ENCODE results near the gene ANK2.

Gene ANK2

GRCh38 chr4:113389160-113389559 lies 339.7 kb downstream of the ANK2 start:
- DNase-seq (ENCODE audit: low read depth in 1 of 2, low spot score in 1 of 2): no peak

GRCh38 chr4:113390850-113391249 lies 341.4 kb downstream of the ANK2 start:
- no peak for DNase-seq (ENCODE audit: low read depth in 1 of 2, low spot score in 1 of 2)

- no peak for DNase-seq (ENCODE audit: low read depth in 1 of 2, low spot score in 1 of 2)
These were observed 344.8 kb downstream of the ANK2 start for GRCh38 chr4:113394108-113394729.

- peak in 1 of 2 donors; percentile 12 for DNase-seq (ENCODE audit: low read depth in 1 of 2, low spot score in 1 of 2)
These were observed 345.5 kb downstream of the ANK2 start for GRCh38 chr4:113394730-113395530.

GRCh38 chr4:113397114-113397701 lies 347.8 kb downstream of the ANK2 start:
- DNase-seq (ENCODE audit: low read depth in 1 of 2, low spot score in 1 of 2): no peak

GRCh38 chr4:113398441-113399143 lies 349.1 kb downstream of the ANK2 start:
- no peak for DNase-seq (ENCODE audit: low read depth in 1 of 2, low spot score in 1 of 2)

- no peak for DNase-seq (ENCODE audit: low read depth in 1 of 2, low spot score in 1 of 2)
These were observed 354.7 kb downstream of the ANK2 start for GRCh38 chr4:113404167-113404571.

- no peak for DNase-seq (ENCODE audit: low read depth in 1 of 2, low spot score in 1 of 2)
These were observed 355.4 kb downstream of the ANK2 start for GRCh38 chr4:113404841-113405240.

- no peak for DNase-seq (ENCODE audit: low read depth in 1 of 2, low spot score in 1 of 2)
These were observed 356.6 kb downstream of the ANK2 start for GRCh38 chr4:113405874-113406722.

- no peak for DNase-seq (ENCODE audit: low read depth in 1 of 2, low spot score in 1 of 2)
These were observed 357.2 kb downstream of the ANK2 start for GRCh38 chr4:113406723-113407016.

- DNase-seq (ENCODE audit: low read depth in 1 of 2, low spot score in 1 of 2): no peak
These were observed 358.0 kb downstream of the ANK2 start for GRCh38 chr4:113407409-113407808.

GRCh38 chr4:113409181-113409580 lies 359.7 kb downstream of the ANK2 start:
- no peak for DNase-seq (ENCODE audit: low read depth in 1 of 2, low spot score in 1 of 2)

GRCh38 chr4:113410686-113411085 lies 361.2 kb downstream of the ANK2 start:
- DNase-seq (ENCODE audit: low read depth in 1 of 2, low spot score in 1 of 2): no peak

- DNase-seq (ENCODE audit: low read depth in 1 of 2, low spot score in 1 of 2): no peak
These were observed 362.1 kb downstream of the ANK2 start for GRCh38 chr4:113411496-113411938.

GRCh38 chr4:113419631-113420030 lies 370.2 kb downstream of the ANK2 start:
- DNase-seq (ENCODE audit: low read depth in 1 of 2, low spot score in 1 of 2): no peak

- no peak for DNase-seq (ENCODE audit: low read depth in 1 of 2, low spot score in 1 of 2)
These were observed 371.5 kb downstream of the ANK2 start for GRCh38 chr4:113420938-113421337.

- no peak for DNase-seq (ENCODE audit: low read depth in 1 of 2, low spot score in 1 of 2)
These were observed 374.2 kb downstream of the ANK2 start for GRCh38 chr4:113423631-113424030.

- DNase-seq (ENCODE audit: low read depth in 1 of 2, low spot score in 1 of 2): no peak
These were observed 383.7 kb downstream of the ANK2 start for GRCh38 chr4:113433116-113433515.
